IMR-90 (cell line): ENCODE results near the gene PRSS12. TPM values are rescaled to one million over a fixed set of nuclear protein-coding genes. Genes with fewer than 3 reads are reported as not detected.
A peak's percentile ranks its signal among the peaks of the same experiment; 100 is the strongest.

Experiments
- ATAC-seq: fragments of 200-7000 bp; cut with Tn5 transposase; 2 replicates; pipeline ENCODE4 v1.9.1; 2020; ENCODE audit warnings: low read depth, mild to moderate bottlenecking, moderate library complexity
- BruUV-seq: library from RNA; stranded (reverse); fragments of 400-500 nt; replicated peaks from 2 replicates; lab custom pipeline; 2021; lab: Mats Ljungman, UMichigan
- CTCF ChIA-PET: fragments of 300-600 bp; formaldehyde crosslinking; extraction: SDS; loops from one replicate; lab custom pipeline; 2021; ENCODE audit warnings: antibody characterized with exemption; lab: Yijun Ruan, JAX
- POLR2A ChIA-PET: fragments of 300-600 bp; sonication (Branson Sonifier 250); formaldehyde crosslinking; loops from one replicate; lab custom pipeline; 2022; ENCODE audit warnings: antibody characterized with exemption; ENCODE audit not compliant: unreplicated experiment; lab: Charles Lee
- DNase-seq: peaks from one replicate; pipeline ENCODE4 v3.0.0; 2013
- H2AFZ ChIP-seq: replicated peaks from 2 replicates; pipeline ENCODE3; 2013; ENCODE audit warnings: low read length, mild to moderate bottlenecking; ENCODE audit not compliant: poor library complexity
- H2AK5ac ChIP-seq: 2 replicates; pipeline ENCODE4 v1.6.1; 2013; ENCODE audit warnings: low read depth, low read length, inconsistent platforms
- H2AK9ac ChIP-seq: replicated peaks from 2 replicates; pipeline ENCODE3; 2013; ENCODE audit warnings: mild to moderate bottlenecking, low read depth, low read length, moderate library complexity; ENCODE audit not compliant: poor library complexity
- H2BK120ac ChIP-seq: 2 replicates; pipeline ENCODE4 v1.6.1; 2013; ENCODE audit warnings: low read depth, low read length, inconsistent platforms
- H2BK15ac ChIP-seq: 3 replicates; pipeline ENCODE4 v1.6.1; 2013; ENCODE audit warnings: low read depth, low read length, inconsistent platforms
- H2BK20ac ChIP-seq: 2 replicates; pipeline ENCODE4 v1.6.1; 2013; ENCODE audit warnings: low read depth, mild to moderate bottlenecking, inconsistent platforms, low read length, moderate library complexity
- H2BK5ac ChIP-seq: 2 replicates; pipeline ENCODE4 v1.6.1; 2013; ENCODE audit warnings: mild to moderate bottlenecking, low read depth, low read length, inconsistent platforms; ENCODE audit not compliant: poor library complexity, severe bottlenecking
- H3K14ac ChIP-seq: replicated peaks from 2 replicates; pipeline ENCODE4 v1.6.1; 2013; ENCODE audit warnings: low read depth, low read length, inconsistent platforms
- H3K18ac ChIP-seq: 2 replicates; pipeline ENCODE4 v1.6.1; 2013; ENCODE audit warnings: low read depth, low read length, control low read depth
- H3K23ac ChIP-seq: 2 replicates; pipeline ENCODE4 v1.6.1; 2013; ENCODE audit warnings: low read depth, low read length, inconsistent platforms
- H3K27ac ChIP-seq: 2 replicates; pipeline ENCODE4 v1.5.1; 2013; ENCODE audit warnings: mild to moderate bottlenecking, control low read depth, low read length; ENCODE audit not compliant: insufficient read depth
- H3K27me3 ChIP-seq: 2 replicates; pipeline ENCODE4 v1.6.1; 2013; ENCODE audit warnings: low read length; ENCODE audit not compliant: control insufficient read depth, insufficient read depth
- H3K36me3 ChIP-seq: 2 replicates; pipeline ENCODE4 v1.6.1; 2013; ENCODE audit warnings: low read length, mixed read lengths; ENCODE audit not compliant: control insufficient read depth, insufficient read depth
- H3K4ac ChIP-seq: 2 replicates; pipeline ENCODE4 v1.6.1; 2013; ENCODE audit warnings: low read depth, low read length, inconsistent platforms
- H3K4me1 ChIP-seq: 2 replicates; pipeline ENCODE4 v1.6.1; 2013; ENCODE audit warnings: low read length, mixed read lengths; ENCODE audit not compliant: control insufficient read depth, insufficient read depth
- H3K4me2 ChIP-seq: 2 replicates; pipeline ENCODE4 v1.6.1; 2013; ENCODE audit warnings: low read depth, mild to moderate bottlenecking, control low read depth, low read length, moderate library complexity
- H3K4me3 ChIP-seq: 2 replicates; pipeline ENCODE4 v1.5.1; 2013; ENCODE audit warnings: low read depth, mild to moderate bottlenecking, control low read depth, low read length, moderate library complexity; ENCODE audit not compliant: insufficient read depth
- H3K56ac ChIP-seq: 2 replicates; pipeline ENCODE4 v1.6.1; 2013; ENCODE audit warnings: low read length, inconsistent platforms; ENCODE audit not compliant: insufficient read depth; ENCODE audit errors: extremely low read depth
- H3K79me1 ChIP-seq, 2 experiments: 2 replicates each; pipeline ENCODE4 v1.6.1; 2013; ENCODE audit warnings: low read length in 2 of 2, inconsistent platforms in 1 of 2, low read depth in 1 of 2
- H3K9ac ChIP-seq: 2 replicates; pipeline ENCODE4 v1.6.1; 2013; ENCODE audit warnings: low read depth, low read length, control low read depth
- H3K9me1 ChIP-seq: 2 replicates; pipeline ENCODE4 v1.6.1; 2013; ENCODE audit warnings: low read length, inconsistent platforms; ENCODE audit not compliant: insufficient read depth
- H3K9me3 ChIP-seq: 2 replicates; pipeline ENCODE4 v1.6.1; 2013; ENCODE audit warnings: low read length; ENCODE audit not compliant: control insufficient read depth, insufficient read depth
- H4K20me1 ChIP-seq: 2 replicates; pipeline ENCODE4 v1.6.1; 2013; ENCODE audit warnings: low read length, inconsistent platforms; ENCODE audit not compliant: insufficient read depth
- H4K5ac ChIP-seq: 2 replicates; pipeline ENCODE4 v1.6.1; 2013; ENCODE audit warnings: mild to moderate bottlenecking, low read depth, low read length, control low read depth
- H4K8ac ChIP-seq, 2 experiments: 2 replicates each; pipeline ENCODE4 v1.6.1; 2013; ENCODE audit warnings: low read depth in 2 of 2, low read length in 2 of 2, control low read depth in 1 of 2, inconsistent platforms in 1 of 2
- H4K91ac ChIP-seq: 2 replicates; pipeline ENCODE4 v1.6.1; 2013; ENCODE audit warnings: low read depth, low read length, inconsistent platforms; ENCODE audit not compliant: insufficient read depth
- CEBPB ChIP-seq: IDR thresholded peaks from 2 replicates; pipeline ENCODE4 v1.6.1; 2012; ENCODE audit warnings: low read depth, low read length, improper control_type of control experiment
- CTCF ChIP-seq: conservative IDR thresholded peaks from 2 replicates; pipeline ENCODE4 v1.5.1; 2012; ENCODE audit warnings: mild to moderate bottlenecking, low read depth, low read length, improper control_type of control experiment
- ELK1 ChIP-seq: fragments of 150-350 bp; IDR thresholded peaks from 2 replicates; pipeline ENCODE4 v1.6.1; 2016; ENCODE audit warnings: low read depth, mild to moderate bottlenecking, low read length, moderate library complexity, borderline replicate concordance
- MAFK ChIP-seq: IDR thresholded peaks from 2 replicates; pipeline ENCODE4 v1.6.1; 2012; ENCODE audit warnings: low read depth, low read length, improper control_type of control experiment
- NFE2L2 ChIP-seq: fragments of 150-350 bp; IDR thresholded peaks from 2 replicates; pipeline ENCODE4 v1.6.1; 2016; ENCODE audit warnings: low read depth, mild to moderate bottlenecking, low read length
- SMC3 ChIP-seq: fragments of 150-350 bp; IDR thresholded peaks from 2 replicates; pipeline ENCODE4 v1.6.1; 2016; ENCODE audit warnings: low read depth, mild to moderate bottlenecking, antibody characterized with exemption, low read length, moderate library complexity
- USF2 ChIP-seq: fragments of 150-350 bp; IDR thresholded peaks from 2 replicates; pipeline ENCODE4 v1.6.1; 2017; ENCODE audit warnings: mild to moderate bottlenecking, antibody characterized with exemption, low read length, low read depth
- WGBS, 2 experiments: methylation state at CpG; one replicate each; pipeline versions ENCODE4 v1.1.5 to v1.1.7; 2013; ENCODE audit warnings: missing lambda C conversion rate in 2 of 2; ENCODE audit not compliant: insufficient read length in 1 of 2; ENCODE audit errors: extremely low coverage in 2 of 2; 5-methylcytosine and 5-hydroxymethylcytosine counted together
- dilution Hi-C: fragments of 300-500 bp; cut with HindIII; formaldehyde crosslinking; loops from one replicate; pipeline ENCODE4 v1.14.3; 2018; ENCODE audit warnings: low sequenced_read_pairs; ENCODE audit not compliant: unreplicated experiment
- in situ Hi-C: fragments of 300-500 bp; cut with MboI; formaldehyde crosslinking; loops from 3 replicates; pipeline ENCODE4 v1.14.3; 2019; ENCODE audit warnings: low sequenced_read_pairs, inconsistent platforms, mixed read lengths
- intact Hi-C: fragments of 100-400 bp; cut with micrococcal nuclease; formaldehyde crosslinking; loops from 2 replicates; pipeline ENCODE4 v1.10.0; 2022
- polyA plus RNA-seq, 3 experiments: library from polyadenylated mRNA; depleted of rRNA; stranded (reverse); fragments of >200 nt; gene quantifications; 2 replicates each; pipeline ENCODE4 v1.2.3, GENCODE V29; 2012; ENCODE audit warnings: low replicate concordance in 1 of 3
- total RNA-seq: library from RNA; depleted of rRNA; stranded (reverse); fragments of >200 nt; gene quantifications from 2 replicates; pipeline ENCODE4 v1.2.3, GENCODE V29; 2012

Gene PRSS12
- total and polyA plus RNA-seq, 2 of the 4 experiments (the other 2 are of a cell fraction) = 51.1 to 71.5 TPM

- no peak for TF ChIP-seq USF2
- TF ChIP-seq ELK1 = no peak
- TF ChIP-seq CTCF = no peak
- no peak for TF ChIP-seq MAFK
- TF ChIP-seq SMC3 = no peak
- TF ChIP-seq NFE2L2 = no peak
- TF ChIP-seq CEBPB = peak; percentile 66; the same call in 1 of the 2 replicates
- ChIA-PET POLR2A (interaction anchor here (0.6 kb wide), 1 partner anchor 22 kb away, joined by 3 read pairs; no protein-coding TSS in a partner anchor), CTCF (no interaction called here)
- peak overlapping the region; percentile 67; the same call in 1 of the 2 replicates for H3K23ac ChIP-seq
- no TSS peak for BruUV-seq
- in situ Hi-C loops = no loop called here
- no peaks in the 10 kb centered on the region for H3K79me1 ChIP-seq
- peak overlapping the region in 1 of 2 experiments; percentile 77; a peak in 2 of 4 replicates for H4K8ac ChIP-seq
- H4K20me1 ChIP-seq = no peaks in the 10 kb centered on the region
- intact Hi-C loops = no loop called here
- peak overlapping the region; percentile 80 for H2BK120ac ChIP-seq
- ATAC-seq (peak; percentile 92), DNase-seq (peak; percentile 86)
- H2AK9ac ChIP-seq = no peak overlapping the region
- dilution Hi-C loops = no loop called here
- H2AFZ ChIP-seq = no peak overlapping the region
- H3K9ac ChIP-seq = no peak overlapping the region
- H3K9me3 ChIP-seq = no peaks in the 10 kb centered on the region
- H3K4ac ChIP-seq = peak overlapping the region; percentile 92
- WGBS, 2 experiments = no CpG with 5 or more reads among the region's 4 CpGs
- peak overlapping the region; percentile 75; the same call in 1 of the 2 replicates for H4K5ac ChIP-seq
- no peak overlapping the region for H3K56ac ChIP-seq
- peak overlapping the region; percentile 91 for H3K18ac ChIP-seq
- H3K27ac ChIP-seq = peak overlapping the region; percentile 67; the same call in 1 of the 2 replicates
- no peaks in the 10 kb centered on the region for H3K27me3 ChIP-seq
- peaks cover 3% of the 10 kb centered on the region; the same call in 1 of the 2 replicates for H3K9me1 ChIP-seq
- H3K4me1 ChIP-seq = peaks cover 3% of the 10 kb centered on the region
- peak overlapping the region; percentile 77 for H2BK20ac ChIP-seq
- H2BK5ac ChIP-seq = peak overlapping the region; percentile 86
- peak overlapping the region; percentile 94 for H3K14ac ChIP-seq
- no peak overlapping the region; the same call in 2 of the 3 replicates for H2BK15ac ChIP-seq
- no peak overlapping the region for H3K4me3 ChIP-seq
- H3K36me3 ChIP-seq = no peaks in the 10 kb centered on the region
- peak overlapping the region; percentile 93 for H3K4me2 ChIP-seq
- H2AK5ac ChIP-seq = no peak overlapping the region; the same call in 1 of the 2 replicates
- peak overlapping the region; percentile 48; the same call in 1 of the 2 replicates for H4K91ac ChIP-seq
These were observed 20.9 kb upstream of the PRSS12 start for GRCh38 chr4:118373614-118374255.
